VCaP (cell line): ENCODE data around the gene WFS1.

Experiments used
- H3K27ac ChIP-seq: fragments of 450-650 bp; 2 replicates; pipeline ENCODE4 v1.5.1; 2017
- TF ChIP-seq, protein P1 (sequence below): fragments of 450-650 bp; conservative IDR thresholded peaks from 2 replicates; pipeline ENCODE4 v1.5.1; 2017; ENCODE audit warnings: mild to moderate bottlenecking, moderate library complexity

The WFS1 gene

DNA sequence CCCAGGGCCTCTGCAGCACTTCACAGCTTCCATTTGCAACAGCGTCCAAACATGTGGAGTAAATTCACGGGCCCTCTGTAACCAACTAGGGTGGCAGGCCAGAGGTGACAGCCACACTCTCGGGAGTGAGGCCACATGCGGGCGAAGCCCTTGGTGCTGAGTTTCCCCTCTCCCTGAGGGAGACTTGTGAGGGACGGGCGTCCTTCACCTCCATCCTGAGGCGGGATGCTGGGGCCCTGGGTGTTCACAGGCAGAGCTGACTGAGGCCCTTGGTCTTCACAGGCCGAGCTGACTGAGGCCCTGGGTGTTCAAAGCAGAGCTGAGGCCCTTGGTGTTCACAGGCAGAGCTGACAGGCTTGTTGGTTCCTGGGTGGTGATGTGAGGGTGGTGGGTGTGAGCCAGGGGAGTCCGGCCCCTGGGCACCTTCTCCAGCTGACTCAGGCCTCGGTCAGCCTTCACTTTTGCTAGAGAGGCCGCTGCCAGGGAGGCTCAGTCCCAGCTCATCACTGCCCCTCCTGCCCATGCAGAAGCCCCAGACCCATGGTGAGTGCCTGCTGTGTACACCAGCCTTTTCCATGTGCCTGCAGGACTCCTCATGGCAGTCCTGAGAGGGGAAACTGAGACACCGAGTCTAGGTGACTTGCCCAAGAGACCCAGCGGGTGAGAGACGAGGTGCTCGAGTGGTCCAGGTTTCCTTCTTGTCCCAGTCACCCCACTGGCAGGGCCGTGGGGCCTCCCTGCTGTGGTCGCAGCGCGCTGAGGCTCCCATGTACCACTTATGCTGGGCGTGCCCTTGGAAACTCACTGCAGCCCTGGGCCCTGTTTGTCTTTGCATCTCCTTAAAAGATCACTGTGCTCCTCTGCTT lies 8.5 kb downstream of the WFS1 start:
- no peak overlapping the region for H3K27ac ChIP-seq
- TF ChIP-seq, protein P1, sequence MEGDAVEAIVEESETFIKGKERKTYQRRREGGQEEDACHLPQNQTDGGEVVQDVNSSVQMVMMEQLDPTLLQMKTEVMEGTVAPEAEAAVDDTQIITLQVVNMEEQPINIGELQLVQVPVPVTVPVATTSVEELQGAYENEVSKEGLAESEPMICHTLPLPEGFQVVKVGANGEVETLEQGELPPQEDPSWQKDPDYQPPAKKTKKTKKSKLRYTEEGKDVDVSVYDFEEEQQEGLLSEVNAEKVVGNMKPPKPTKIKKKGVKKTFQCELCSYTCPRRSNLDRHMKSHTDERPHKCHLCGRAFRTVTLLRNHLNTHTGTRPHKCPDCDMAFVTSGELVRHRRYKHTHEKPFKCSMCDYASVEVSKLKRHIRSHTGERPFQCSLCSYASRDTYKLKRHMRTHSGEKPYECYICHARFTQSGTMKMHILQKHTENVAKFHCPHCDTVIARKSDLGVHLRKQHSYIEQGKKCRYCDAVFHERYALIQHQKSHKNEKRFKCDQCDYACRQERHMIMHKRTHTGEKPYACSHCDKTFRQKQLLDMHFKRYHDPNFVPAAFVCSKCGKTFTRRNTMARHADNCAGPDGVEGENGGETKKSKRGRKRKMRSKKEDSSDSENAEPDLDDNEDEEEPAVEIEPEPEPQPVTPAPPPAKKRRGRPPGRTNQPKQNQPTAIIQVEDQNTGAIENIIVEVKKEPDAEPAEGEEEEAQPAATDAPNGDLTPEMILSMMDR: no peak

DNA sequence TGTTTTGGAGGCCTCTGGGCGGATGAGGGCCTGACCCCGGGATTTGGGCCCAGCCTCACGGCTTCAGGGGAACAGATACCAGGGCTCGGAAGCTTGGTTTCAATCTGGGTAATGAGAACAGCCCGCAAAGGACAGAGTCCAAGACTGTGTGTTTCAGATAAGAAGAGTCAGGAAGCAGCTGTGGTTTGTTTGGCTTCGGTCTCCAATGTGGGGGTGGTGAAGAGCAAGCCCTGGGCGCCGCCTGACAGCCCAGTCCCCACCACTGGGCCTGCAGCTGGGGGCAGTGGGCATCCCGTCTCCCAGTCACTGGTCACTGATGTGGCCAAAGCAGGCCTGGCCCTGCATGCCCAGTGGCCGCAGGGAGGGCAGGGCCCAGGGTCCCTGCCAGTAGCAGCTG lies 9.1 kb downstream of the WFS1 start:
- TF ChIP-seq, protein P1: no peak
- no peak overlapping the region for H3K27ac ChIP-seq

DNA sequence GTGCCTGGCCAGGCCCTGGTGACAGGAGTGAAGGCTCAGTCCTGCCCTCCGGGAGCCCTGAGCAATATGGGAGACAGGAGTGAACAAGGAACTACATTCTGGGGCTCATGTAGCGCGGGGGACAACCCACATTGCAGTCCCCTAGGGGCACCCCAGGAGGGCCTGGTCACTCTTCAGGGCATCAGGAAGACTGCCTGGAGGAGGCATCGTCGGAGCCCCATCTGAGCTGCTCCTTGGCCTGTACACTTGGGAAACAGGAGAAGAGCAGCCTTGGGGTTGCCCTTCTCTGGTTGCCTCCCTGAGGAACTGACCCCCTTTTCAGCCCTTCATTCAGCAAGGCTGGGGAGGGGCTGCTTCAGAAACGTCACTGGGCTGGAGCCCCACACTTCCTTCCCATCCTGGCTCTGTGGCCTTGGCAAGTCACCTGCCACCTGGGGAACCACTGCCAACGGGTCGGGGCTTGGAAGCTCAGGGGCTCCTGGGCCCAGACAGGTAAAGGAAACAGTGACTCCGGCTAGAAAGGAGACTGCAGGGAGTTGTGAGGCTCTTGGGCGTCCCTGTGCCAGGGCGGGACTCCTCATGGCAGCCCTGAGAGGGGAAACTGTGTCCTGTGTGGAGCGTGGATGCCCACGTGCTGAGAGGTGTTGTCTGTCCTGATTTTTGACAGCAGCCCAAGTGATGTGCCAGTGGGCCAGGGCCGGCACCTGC lies 10.1 kb downstream of the WFS1 start:
- TF ChIP-seq, protein P1: no peak
- H3K27ac ChIP-seq: no peak overlapping the region

DNA sequence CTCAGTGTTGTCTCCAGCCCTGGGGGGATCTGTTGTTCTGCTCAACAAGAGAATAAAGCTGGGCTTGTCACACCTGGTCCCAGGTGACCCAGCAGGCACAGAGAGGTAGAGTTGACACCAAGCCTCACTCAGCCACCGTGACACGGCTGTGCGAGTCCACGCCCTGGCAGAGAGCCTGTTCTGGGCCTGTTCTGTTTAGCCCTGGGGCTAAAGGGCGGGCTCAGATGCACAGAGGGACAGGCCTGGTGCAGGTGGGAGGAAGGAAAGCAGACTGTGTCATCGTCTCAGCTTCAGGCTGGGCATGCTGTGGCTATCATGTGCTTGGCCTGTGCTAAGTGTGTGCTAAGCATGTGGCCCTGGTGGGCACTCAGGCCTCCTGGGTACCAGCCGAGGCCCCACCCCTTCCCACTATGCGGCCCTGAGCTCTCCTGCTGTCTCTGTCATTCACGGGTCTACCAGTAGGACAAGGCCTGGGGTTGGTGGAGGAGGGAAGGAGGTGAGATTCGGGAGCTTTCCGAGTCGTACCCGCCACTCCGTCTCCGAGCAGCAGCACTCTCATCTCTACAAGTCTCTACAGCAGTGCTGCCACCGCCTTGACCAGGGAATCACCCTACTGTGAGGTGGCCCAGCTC lies 10.8 kb downstream of the WFS1 start:
- TF ChIP-seq, protein P1: no peak
- H3K27ac ChIP-seq: no peak overlapping the region

DNA sequence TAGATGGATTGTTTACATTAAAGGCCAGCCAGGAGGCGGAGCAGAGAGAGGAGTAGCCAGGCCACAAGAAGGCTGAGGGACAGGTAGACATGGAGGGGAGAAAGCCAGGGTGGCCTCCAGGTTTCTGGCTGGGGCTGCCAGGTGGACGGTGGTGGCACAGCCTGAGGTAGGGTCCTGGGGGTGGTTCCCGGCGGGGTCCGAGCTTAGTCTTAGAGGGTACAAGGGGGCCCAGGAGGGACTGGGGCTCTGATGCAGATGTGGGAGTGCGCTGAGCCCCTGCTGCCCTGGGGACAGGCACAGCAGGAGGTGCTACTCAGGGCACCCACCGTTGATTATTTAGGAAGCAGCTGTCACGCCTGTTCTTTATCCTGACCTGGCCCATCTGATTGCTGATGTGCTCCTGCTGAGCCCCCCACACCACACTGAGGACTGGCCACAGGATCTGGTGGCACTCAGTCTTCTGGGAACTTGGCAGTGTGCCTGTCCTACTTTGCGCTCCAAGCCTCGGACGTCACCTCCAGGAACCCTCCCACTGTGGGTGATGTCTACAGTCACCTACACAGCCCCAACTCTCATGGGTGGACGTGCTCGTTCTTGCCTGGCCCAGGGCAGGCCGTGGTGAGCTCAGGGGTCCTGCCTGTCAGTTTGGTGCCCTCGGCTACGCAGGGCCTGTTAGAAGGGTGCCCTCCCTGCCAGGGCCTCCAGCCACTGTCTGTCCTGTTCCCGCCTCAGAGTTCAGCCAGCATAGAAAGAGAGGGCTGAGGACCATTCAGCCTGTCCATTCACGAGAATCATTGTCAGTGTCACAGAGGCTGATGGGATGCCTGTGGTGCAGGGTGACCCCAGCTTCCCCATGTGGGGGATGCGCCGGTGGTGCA lies 12.0 kb downstream of the WFS1 start:
- TF ChIP-seq, protein P1: no peak
- H3K27ac ChIP-seq: no peak overlapping the region

DNA sequence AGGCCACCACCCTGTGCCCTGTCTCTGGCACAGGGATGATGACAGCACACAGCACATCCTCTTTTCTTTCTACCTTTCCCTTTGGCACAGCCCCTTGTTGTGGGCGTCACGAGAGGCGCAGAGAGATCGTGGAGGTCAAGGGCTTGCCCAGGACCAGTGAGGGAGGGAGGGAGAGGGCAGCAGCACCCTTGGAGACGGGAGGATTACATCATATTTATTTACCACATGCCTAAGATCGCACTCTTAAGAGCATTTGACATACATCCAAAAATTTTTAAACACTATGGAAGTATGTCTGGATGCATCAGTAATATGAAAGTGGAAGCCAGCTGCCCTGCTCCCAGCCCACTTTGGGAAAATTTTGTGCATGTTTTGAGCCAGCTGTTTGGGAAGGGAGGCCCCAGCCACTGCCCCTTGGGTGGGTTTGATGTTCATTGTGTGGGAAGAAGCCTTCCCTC lies 12.7 kb downstream of the WFS1 start:
- TF ChIP-seq, protein P1: no peak
- H3K27ac ChIP-seq: no peak overlapping the region
